Fibroblast of skin of right quadriceps (primary cell): ENCODE data around the gene TMEM86B.
A peak's percentile ranks its signal among the peaks of the same experiment; 100 is the strongest.

ENCODE experiments used
- DNase-seq: peaks from one replicate; pipeline ENCODE4 v3.0.0-alpha.2; 2013

Gene TMEM86B

GRCh38 chr19:55228403-55229031 lies at the start of gene TMEM86B:
TSS of gene TMEM86B (minus strand) at chr19:55228763. CDS start at chr19:55228741, 22 bp downstream.
- DNase-seq, result no peak

- no peak for DNase-seq
These were observed 48.9 kb upstream of the TMEM86B start for GRCh38 chr19:55277494-55277893.

- no peak for DNase-seq
These were observed 48.3 kb upstream of the TMEM86B start for GRCh38 chr19:55276720-55277430.

GRCh38 chr19:55275851-55276719 lies 47.5 kb upstream of the TMEM86B start:
- DNase-seq, result no peak

- no peak for DNase-seq
These were observed 45.6 kb upstream of the TMEM86B start for GRCh38 chr19:55273978-55274707.

GRCh38 chr19:55272142-55272541 lies 43.6 kb upstream of the TMEM86B start:
- DNase-seq, result no peak

- DNase-seq, result no peak
These were observed 41.8 kb upstream of the TMEM86B start for GRCh38 chr19:55270172-55270942.

GRCh38 chr19:55269299-55269698 lies 40.7 kb upstream of the TMEM86B start:
- no peak for DNase-seq

- no peak for DNase-seq
These were observed 38.3 kb upstream of the TMEM86B start for GRCh38 chr19:55266840-55267239.

- DNase-seq, result no peak
These were observed 37.8 kb upstream of the TMEM86B start for GRCh38 chr19:55266404-55266803.

GRCh38 chr19:55265723-55266386 lies 37.3 kb upstream of the TMEM86B start:
- DNase-seq, result no peak

- no peak for DNase-seq
These were observed 36.6 kb upstream of the TMEM86B start for GRCh38 chr19:55265173-55265572.

- DNase-seq, result no peak
These were observed 36.0 kb upstream of the TMEM86B start for GRCh38 chr19:55264531-55264930.

GRCh38 chr19:55262359-55262758 lies 33.8 kb upstream of the TMEM86B start:
- DNase-seq, result no peak

- no peak for DNase-seq
These were observed 33.1 kb upstream of the TMEM86B start for GRCh38 chr19:55261671-55262126.

GRCh38 chr19:55259540-55260210 lies 31.1 kb upstream of the TMEM86B start:
- no peak for DNase-seq

GRCh38 chr19:55258828-55259539 lies 30.4 kb upstream of the TMEM86B start, which contains the start of gene PPP6R1:
TSS of gene PPP6R1 (minus strand) at chr19:55259017. CDS start at chr19:55247103, 11,914 bp downstream.
- peak; percentile 100 for DNase-seq

GRCh38 chr19:55258476-55258827 lies 29.9 kb upstream of the TMEM86B start:
- no peak for DNase-seq

GRCh38 chr19:55257461-55258420 lies 29.2 kb upstream of the TMEM86B start:
- no peak for DNase-seq
